ENCODE data around the gene OR2S2. TPM values are rescaled to one million over a fixed set of nuclear protein-coding genes. Genes with fewer than 3 reads are reported as not detected.

OR2S2 gene
- total and polyA plus RNA-seq, 2 of the 8 experiments (the other 6 are each of a cell fraction or from before 2014, with no cell fraction given): not detected

GRCh38 chr9:35930989-35931388 is 27.0 kb downstream of the OR2S2 start (continued):
- TF ChIP-seq TCF12 (IDR thresholded peaks at IDR 0.05; ENCODE audit: low read depth, low read length): no peak
- TF ChIP-seq, protein P1, sequence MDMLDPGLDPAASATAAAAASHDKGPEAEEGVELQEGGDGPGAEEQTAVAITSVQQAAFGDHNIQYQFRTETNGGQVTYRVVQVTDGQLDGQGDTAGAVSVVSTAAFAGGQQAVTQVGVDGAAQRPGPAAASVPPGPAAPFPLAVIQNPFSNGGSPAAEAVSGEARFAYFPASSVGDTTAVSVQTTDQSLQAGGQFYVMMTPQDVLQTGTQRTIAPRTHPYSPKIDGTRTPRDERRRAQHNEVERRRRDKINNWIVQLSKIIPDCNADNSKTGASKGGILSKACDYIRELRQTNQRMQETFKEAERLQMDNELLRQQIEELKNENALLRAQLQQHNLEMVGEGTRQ (IDR thresholded peaks at IDR 0.05; ENCODE audit: low read length): no peak
- TF ChIP-seq HDAC2 (IDR thresholded peaks at IDR 0.05; ENCODE audit: borderline replicate concordance in 1 of 2, low read depth in 2 of 2, low read length in 2 of 2): no peak
- no peak for TF ChIP-seq RAD21 (IDR thresholded peaks at IDR 0.05 in 1 of 2, conservative IDR thresholded peaks at IDR 0.05 in 1 of 2; ENCODE audit: low read depth in 2 of 2, low read length in 2 of 2)
- no peak for TF ChIP-seq RXRA (IDR thresholded peaks at IDR 0.05; ENCODE audit: insufficient read depth, low read depth, low read length)
- TF ChIP-seq, protein P2, sequence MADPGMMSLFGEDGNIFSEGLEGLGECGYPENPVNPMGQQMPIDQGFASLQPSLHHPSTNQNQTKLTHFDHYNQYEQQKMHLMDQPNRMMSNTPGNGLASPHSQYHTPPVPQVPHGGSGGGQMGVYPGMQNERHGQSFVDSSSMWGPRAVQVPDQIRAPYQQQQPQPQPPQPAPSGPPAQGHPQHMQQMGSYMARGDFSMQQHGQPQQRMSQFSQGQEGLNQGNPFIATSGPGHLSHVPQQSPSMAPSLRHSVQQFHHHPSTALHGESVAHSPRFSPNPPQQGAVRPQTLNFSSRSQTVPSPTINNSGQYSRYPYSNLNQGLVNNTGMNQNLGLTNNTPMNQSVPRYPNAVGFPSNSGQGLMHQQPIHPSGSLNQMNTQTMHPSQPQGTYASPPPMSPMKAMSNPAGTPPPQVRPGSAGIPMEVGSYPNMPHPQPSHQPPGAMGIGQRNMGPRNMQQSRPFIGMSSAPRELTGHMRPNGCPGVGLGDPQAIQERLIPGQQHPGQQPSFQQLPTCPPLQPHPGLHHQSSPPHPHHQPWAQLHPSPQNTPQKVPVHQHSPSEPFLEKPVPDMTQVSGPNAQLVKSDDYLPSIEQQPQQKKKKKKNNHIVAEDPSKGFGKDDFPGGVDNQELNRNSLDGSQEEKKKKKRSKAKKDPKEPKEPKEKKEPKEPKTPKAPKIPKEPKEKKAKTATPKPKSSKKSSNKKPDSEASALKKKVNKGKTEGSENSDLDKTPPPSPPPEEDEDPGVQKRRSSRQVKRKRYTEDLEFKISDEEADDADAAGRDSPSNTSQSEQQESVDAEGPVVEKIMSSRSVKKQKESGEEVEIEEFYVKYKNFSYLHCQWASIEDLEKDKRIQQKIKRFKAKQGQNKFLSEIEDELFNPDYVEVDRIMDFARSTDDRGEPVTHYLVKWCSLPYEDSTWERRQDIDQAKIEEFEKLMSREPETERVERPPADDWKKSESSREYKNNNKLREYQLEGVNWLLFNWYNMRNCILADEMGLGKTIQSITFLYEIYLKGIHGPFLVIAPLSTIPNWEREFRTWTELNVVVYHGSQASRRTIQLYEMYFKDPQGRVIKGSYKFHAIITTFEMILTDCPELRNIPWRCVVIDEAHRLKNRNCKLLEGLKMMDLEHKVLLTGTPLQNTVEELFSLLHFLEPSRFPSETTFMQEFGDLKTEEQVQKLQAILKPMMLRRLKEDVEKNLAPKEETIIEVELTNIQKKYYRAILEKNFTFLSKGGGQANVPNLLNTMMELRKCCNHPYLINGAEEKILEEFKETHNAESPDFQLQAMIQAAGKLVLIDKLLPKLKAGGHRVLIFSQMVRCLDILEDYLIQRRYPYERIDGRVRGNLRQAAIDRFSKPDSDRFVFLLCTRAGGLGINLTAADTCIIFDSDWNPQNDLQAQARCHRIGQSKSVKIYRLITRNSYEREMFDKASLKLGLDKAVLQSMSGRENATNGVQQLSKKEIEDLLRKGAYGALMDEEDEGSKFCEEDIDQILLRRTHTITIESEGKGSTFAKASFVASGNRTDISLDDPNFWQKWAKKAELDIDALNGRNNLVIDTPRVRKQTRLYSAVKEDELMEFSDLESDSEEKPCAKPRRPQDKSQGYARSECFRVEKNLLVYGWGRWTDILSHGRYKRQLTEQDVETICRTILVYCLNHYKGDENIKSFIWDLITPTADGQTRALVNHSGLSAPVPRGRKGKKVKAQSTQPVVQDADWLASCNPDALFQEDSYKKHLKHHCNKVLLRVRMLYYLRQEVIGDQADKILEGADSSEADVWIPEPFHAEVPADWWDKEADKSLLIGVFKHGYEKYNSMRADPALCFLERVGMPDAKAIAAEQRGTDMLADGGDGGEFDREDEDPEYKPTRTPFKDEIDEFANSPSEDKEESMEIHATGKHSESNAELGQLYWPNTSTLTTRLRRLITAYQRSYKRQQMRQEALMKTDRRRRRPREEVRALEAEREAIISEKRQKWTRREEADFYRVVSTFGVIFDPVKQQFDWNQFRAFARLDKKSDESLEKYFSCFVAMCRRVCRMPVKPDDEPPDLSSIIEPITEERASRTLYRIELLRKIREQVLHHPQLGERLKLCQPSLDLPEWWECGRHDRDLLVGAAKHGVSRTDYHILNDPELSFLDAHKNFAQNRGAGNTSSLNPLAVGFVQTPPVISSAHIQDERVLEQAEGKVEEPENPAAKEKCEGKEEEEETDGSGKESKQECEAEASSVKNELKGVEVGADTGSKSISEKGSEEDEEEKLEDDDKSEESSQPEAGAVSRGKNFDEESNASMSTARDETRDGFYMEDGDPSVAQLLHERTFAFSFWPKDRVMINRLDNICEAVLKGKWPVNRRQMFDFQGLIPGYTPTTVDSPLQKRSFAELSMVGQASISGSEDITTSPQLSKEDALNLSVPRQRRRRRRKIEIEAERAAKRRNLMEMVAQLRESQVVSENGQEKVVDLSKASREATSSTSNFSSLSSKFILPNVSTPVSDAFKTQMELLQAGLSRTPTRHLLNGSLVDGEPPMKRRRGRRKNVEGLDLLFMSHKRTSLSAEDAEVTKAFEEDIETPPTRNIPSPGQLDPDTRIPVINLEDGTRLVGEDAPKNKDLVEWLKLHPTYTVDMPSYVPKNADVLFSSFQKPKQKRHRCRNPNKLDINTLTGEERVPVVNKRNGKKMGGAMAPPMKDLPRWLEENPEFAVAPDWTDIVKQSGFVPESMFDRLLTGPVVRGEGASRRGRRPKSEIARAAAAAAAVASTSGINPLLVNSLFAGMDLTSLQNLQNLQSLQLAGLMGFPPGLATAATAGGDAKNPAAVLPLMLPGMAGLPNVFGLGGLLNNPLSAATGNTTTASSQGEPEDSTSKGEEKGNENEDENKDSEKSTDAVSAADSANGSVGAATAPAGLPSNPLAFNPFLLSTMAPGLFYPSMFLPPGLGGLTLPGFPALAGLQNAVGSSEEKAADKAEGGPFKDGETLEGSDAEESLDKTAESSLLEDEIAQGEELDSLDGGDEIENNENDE (IDR thresholded peaks at IDR 0.05; ENCODE audit: insufficient replicate concordance, low read length): no peak
- no peak for TF ChIP-seq BCL11A (IDR thresholded peaks at IDR 0.05; ENCODE audit: low read depth in 2 of 2, low read length in 2 of 2)
- TF ChIP-seq NANOG (IDR thresholded peaks at IDR 0.05; ENCODE audit: insufficient read depth, low read depth, low read length, poor library complexity, severe bottlenecking): no peak

Measured in H1 (cell line).